HG03469 (cell line): ENCODE measurements around the gene ANKRD16.
"Not testable (repeated sequence)": the region's sequence is repeated elsewhere in the genome, so short reads cannot be mapped to it uniquely, and the experiment has no call there.

Experiments
- ATAC-seq: cut with Tn5 transposase; IDR thresholded peaks from one replicate; pipeline ENCODE4 v1.9.1; 2021; ENCODE audit warnings: mild to moderate bottlenecking, moderate library complexity, moderate number of reproducible peaks; ENCODE audit not compliant: unreplicated experiment

Gene ANKRD16

GRCh38 chr10:5882961-5883360, 6.7 kb downstream of the ANKRD16 start:
- no peak for ATAC-seq

- ATAC-seq = not testable (repeated sequence)
Observed at GRCh38 chr10:5877041-5877440, 12.7 kb downstream of the ANKRD16 start.

GRCh38 chr10:5876181-5876768, 13.4 kb downstream of the ANKRD16 start:
- ATAC-seq = no peak

- ATAC-seq = peak; percentile 80
Observed at GRCh38 chr10:5873515-5873995, 16.1 kb downstream of the ANKRD16 start.

GRCh38 chr10:5871596-5871995, 18.1 kb downstream of the ANKRD16 start:
- no peak for ATAC-seq

GRCh38 chr10:5869156-5869555, 20.5 kb downstream of the ANKRD16 start:
- ATAC-seq = no peak

GRCh38 chr10:5868383-5868782, 21.3 kb downstream of the ANKRD16 start:
- not testable (repeated sequence) for ATAC-seq

GRCh38 chr10:5867091-5867615, 22.5 kb downstream of the ANKRD16 start:
- ATAC-seq = not testable (repeated sequence)

GRCh38 chr10:5866451-5867081, 23.1 kb downstream of the ANKRD16 start:
- ATAC-seq = not testable (repeated sequence)

GRCh38 chr10:5862981-5863685, 26.6 kb downstream of the ANKRD16 start:
- not testable (repeated sequence) for ATAC-seq

- peak; percentile 94 for ATAC-seq
Observed at GRCh38 chr10:5862360-5862961, 27.2 kb downstream of the ANKRD16 start.

- ATAC-seq = no peak
Observed at GRCh38 chr10:5860066-5860465, 29.6 kb downstream of the ANKRD16 start.

GRCh38 chr10:5858811-5859210, 30.9 kb downstream of the ANKRD16 start:
- no peak for ATAC-seq

GRCh38 chr10:5856701-5857004, 33.0 kb downstream of the ANKRD16 start:
- no peak for ATAC-seq

GRCh38 chr10:5855979-5856700, 33.6 kb downstream of the ANKRD16 start:
- no peak for ATAC-seq

- no peak for ATAC-seq
Observed at GRCh38 chr10:5854131-5854475, 35.6 kb downstream of the ANKRD16 start.

- not testable (repeated sequence) for ATAC-seq
Observed at GRCh38 chr10:5846667-5847066, 43.0 kb downstream of the ANKRD16 start.

- ATAC-seq = no peak
Observed at GRCh38 chr10:5844345-5845055, 45.2 kb downstream of the ANKRD16 start.

- ATAC-seq = no peak
Observed at GRCh38 chr10:5843686-5844344, 45.9 kb downstream of the ANKRD16 start.

- no peak for ATAC-seq
Observed at GRCh38 chr10:5841965-5842364, 47.7 kb downstream of the ANKRD16 start.
